Neural cell (in vitro differentiated cells): ENCODE measurements around the gene PIGS.
"Not testable (repeated sequence)": the region's sequence is repeated elsewhere in the genome, so short reads cannot be mapped to it uniquely, and the experiment has no call there.

Experiments
- CTCF ChIP-seq: fragments of 450-650 bp; IDR thresholded peaks from 2 replicates; pipeline ENCODE4 v1.5.1; 2014; ENCODE audit warnings: antibody characterized with exemption, mild to moderate bottlenecking, moderate library complexity; ENCODE audit not compliant: poor library complexity, severe bottlenecking
- EP300 ChIP-seq: fragments of 450-650 bp; conservative IDR thresholded peaks from 2 replicates; pipeline ENCODE4 v1.6.1; 2014; ENCODE audit warnings: antibody characterized with exemption, mild to moderate bottlenecking, moderate library complexity; ENCODE audit not compliant: poor library complexity, severe bottlenecking
- POLR2AphosphoS5 ChIP-seq: IDR thresholded peaks from 2 replicates; pipeline ENCODE4 v1.6.1; 2012
- RAD21 ChIP-seq: fragments of 450-650 bp; conservative IDR thresholded peaks from 2 replicates; pipeline ENCODE4 v1.6.1; 2014; ENCODE audit warnings: antibody characterized with exemption, mild to moderate bottlenecking, moderate library complexity
- SMC3 ChIP-seq: fragments of 450-650 bp; conservative IDR thresholded peaks from 2 replicates; pipeline ENCODE4 v1.6.1; 2014; ENCODE audit warnings: antibody characterized with exemption, mild to moderate bottlenecking, moderate library complexity; ENCODE audit not compliant: poor library complexity
- TAF1 ChIP-seq: IDR thresholded peaks from 2 replicates; pipeline ENCODE4 v1.6.1; 2012; ENCODE audit warnings: low read depth

GRCh38 chr17:28522281-28522680 is 49.0 kb downstream of the PIGS start:
- TF ChIP-seq CTCF, RAD21, TAF1, POLR2AphosphoS5, EP300, SMC3: not testable (repeated sequence)
